ENCODE measurements around the gene ODF2L. TPM values are rescaled to one million over a fixed set of nuclear protein-coding genes. Genes with fewer than 3 reads are reported as not detected.
"Not testable (repeated sequence)": the region's sequence is repeated elsewhere in the genome, so short reads cannot be mapped to it uniquely, and the experiment has no call there.

ODF2L gene
- total RNA-seq, 6 experiments from 2014 or later = 19.6 to 25.6 (median 21.0) TPM

DNA sequence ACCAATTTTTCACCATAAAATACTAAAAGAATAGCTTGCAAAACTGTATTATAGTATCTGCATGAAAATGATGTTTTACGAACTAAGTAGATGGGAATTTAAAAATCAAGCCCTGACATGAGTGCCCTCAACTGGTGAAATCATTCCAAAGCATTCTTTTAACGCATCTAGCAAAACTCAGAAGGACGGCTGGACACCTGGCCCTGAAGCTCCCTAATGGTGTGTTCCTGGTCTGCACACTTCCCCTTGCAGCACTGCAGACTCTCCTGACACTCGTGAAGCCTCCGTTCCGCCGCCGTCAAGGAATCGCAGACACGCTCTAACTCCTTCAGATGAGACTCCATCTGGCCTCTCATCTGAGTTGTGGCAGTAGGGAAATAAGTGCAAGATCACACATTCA lies 39.9 kb downstream of the ODF2L start:
- Mint-ChIP-seq H3K4me1 (ENCODE audit: low read depth) (peaks cover 12% of the 10 kb centered on the region), H3K4me3 (no peak overlapping the region), H3K27ac (no peak overlapping the region), H3K9me3 (no peaks in the 10 kb centered on the region), H3K27me3 (ENCODE audit: insufficient read depth) (no peaks in the 10 kb centered on the region), H3K36me3 (ENCODE audit: low read depth) (peaks cover 15% of the 10 kb centered on the region)
- TF ChIP-seq, protein P1, sequence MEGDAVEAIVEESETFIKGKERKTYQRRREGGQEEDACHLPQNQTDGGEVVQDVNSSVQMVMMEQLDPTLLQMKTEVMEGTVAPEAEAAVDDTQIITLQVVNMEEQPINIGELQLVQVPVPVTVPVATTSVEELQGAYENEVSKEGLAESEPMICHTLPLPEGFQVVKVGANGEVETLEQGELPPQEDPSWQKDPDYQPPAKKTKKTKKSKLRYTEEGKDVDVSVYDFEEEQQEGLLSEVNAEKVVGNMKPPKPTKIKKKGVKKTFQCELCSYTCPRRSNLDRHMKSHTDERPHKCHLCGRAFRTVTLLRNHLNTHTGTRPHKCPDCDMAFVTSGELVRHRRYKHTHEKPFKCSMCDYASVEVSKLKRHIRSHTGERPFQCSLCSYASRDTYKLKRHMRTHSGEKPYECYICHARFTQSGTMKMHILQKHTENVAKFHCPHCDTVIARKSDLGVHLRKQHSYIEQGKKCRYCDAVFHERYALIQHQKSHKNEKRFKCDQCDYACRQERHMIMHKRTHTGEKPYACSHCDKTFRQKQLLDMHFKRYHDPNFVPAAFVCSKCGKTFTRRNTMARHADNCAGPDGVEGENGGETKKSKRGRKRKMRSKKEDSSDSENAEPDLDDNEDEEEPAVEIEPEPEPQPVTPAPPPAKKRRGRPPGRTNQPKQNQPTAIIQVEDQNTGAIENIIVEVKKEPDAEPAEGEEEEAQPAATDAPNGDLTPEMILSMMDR (IDR thresholded peaks at IDR 0.05) = peak; percentile 25; the same call in 1 of the 2 replicates
- DNase-seq = no peak

DNA sequence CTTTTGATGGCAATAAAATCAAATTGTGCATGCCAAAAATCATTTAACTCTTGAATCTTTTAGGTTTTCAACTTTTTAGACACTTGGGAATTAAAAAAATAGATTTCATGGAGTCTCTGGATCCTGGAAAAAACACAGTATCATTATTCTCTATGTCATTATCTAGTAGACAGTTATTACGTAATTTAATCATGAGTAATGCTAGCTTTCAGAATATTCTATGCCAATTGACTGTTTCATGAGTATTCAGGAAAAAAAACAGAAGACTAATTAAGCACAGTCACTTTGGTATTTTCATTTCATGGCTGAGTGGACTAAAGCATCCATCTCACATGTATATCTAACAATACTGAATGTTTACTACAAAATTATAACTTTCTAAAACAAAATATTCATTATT lies 44.0 kb downstream of the ODF2L start:
- DNase-seq = no peak
- H3K4me1 Mint-ChIP-seq (ENCODE audit: low read depth) = peaks cover 13% of the 10 kb centered on the region
- H3K36me3 Mint-ChIP-seq (ENCODE audit: low read depth) = peaks cover 26% of the 10 kb centered on the region
- peaks cover 4% of the 10 kb centered on the region; the same call in 1 of the 2 replicates for H3K9me3 Mint-ChIP-seq
- TF ChIP-seq, protein P1 (IDR thresholded peaks at IDR 0.05) = no peak
- H3K27ac Mint-ChIP-seq = no peak overlapping the region
- H3K4me3 Mint-ChIP-seq = no peak overlapping the region
- no peaks in the 10 kb centered on the region for H3K27me3 Mint-ChIP-seq (ENCODE audit: insufficient read depth)

DNA sequence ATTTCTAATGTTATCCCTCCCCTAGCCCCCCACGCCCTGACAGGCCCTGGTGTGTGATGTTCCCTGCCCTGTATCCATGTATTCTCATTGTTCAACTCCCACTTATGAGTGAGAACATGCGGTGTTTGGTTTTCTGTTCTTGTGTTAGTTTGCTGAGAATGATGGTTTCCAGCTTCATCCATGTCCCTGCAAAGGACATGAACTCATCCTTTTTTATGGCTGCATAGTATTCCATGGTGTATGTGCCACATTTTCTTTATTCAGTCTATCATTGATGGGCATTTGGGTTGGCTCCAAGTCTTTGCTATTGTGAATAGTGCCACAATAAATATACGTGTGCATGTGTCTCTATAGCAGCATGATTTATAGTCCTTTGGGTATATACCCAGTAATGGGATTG lies 45.9 kb downstream of the ODF2L start:
- H3K9me3 Mint-ChIP-seq; H3K27ac Mint-ChIP-seq; H3K4me3 Mint-ChIP-seq; DNase-seq; H3K27me3 Mint-ChIP-seq (ENCODE audit: insufficient read depth): not testable (repeated sequence)
- Mint-ChIP-seq H3K4me1 (ENCODE audit: low read depth) (peaks cover 17% of the 10 kb centered on the region), H3K36me3 (ENCODE audit: low read depth) (peaks cover 38% of the 10 kb centered on the region)

DNA sequence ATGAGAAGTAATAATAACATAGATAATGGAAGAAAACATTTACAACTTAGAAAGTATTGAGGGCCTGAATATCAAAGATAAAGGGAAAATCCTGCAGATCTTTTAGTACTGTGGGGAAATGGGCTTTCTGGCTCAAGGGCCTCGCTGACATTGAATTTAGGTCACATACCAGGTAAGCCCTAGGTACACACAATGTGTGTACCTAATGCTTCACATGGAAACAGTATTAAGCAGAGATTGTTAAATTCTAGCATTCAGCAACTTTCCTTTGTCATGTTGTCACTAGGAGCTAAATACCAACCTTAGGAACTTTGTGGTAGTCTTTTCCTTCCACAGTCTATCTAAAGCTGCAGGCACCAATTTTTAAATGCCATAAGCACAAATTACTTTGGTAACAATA lies 49.7 kb downstream of the ODF2L start:
- H3K27ac Mint-ChIP-seq = no peak overlapping the region
- peaks cover 14% of the 10 kb centered on the region for H3K9me3 Mint-ChIP-seq
- no peak overlapping the region for H3K4me3 Mint-ChIP-seq

DNA sequence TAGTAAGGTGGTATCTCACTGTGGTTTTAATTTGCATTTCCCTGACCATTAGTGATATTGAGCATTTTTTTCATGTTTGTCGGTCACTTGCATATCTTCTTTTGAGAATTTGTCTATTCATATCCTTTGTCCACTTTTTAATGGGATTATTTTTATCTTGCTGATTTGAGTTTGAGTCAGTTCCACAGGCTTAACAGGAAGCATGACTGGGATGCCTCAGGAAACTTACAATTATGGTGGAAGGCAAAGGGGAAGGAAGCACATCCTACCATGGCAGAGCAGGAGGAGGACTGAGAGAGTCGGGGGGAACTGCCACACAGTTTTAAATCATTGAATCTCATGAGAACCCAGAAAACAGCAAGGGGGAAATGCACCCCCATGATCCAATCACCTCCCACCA lies 51.1 kb downstream of the ODF2L start:
- Mint-ChIP-seq H3K4me3 (no peak overlapping the region), H3K27ac (peak overlapping the region; percentile 32; the same call in 1 of the 2 replicates), H3K4me1 (ENCODE audit: low read depth) (peaks cover 10% of the 10 kb centered on the region), H3K9me3 (peaks cover 11% of the 10 kb centered on the region), H3K27me3 (ENCODE audit: insufficient read depth) (no peaks in the 10 kb centered on the region; the same call in 1 of the 2 replicates), H3K36me3 (ENCODE audit: low read depth) (peaks cover 16% of the 10 kb centered on the region)
- DNase-seq = no peak
- TF ChIP-seq, protein P1 (IDR thresholded peaks at IDR 0.05) = no peak

More for the DNA sequence above, 49.7 kb downstream of the ODF2L start:
- TF ChIP-seq, protein P1 (IDR thresholded peaks at IDR 0.05) = no peak
- Mint-ChIP-seq H3K4me1 (ENCODE audit: low read depth) (peaks cover 11% of the 10 kb centered on the region), H3K36me3 (ENCODE audit: low read depth) (peaks cover 29% of the 10 kb centered on the region), H3K27me3 (ENCODE audit: insufficient read depth) (no peaks in the 10 kb centered on the region; the same call in 1 of the 2 replicates)
- DNase-seq = no peak

DNA sequence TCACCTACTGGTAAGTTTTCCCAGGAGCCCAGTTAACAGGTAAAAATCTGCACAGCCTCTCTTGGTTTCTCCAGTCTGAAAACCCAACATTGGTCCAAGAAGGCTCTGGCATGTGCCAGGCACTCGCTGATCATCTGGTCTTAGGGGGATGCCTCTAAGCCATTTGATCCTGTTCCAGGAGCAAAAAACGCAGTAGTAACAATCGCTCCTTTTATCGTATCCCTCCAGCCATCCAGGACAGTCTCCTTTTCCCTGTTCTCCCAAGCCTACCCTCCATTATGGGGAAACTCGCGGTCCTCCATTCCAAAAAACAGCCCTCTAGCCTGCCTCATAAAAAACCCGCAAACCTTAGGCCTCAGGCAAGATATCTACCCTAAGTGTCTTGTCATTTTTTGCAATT lies 56.2 kb downstream of the ODF2L start:
- Mint-ChIP-seq H3K27me3 (ENCODE audit: insufficient read depth) (no peaks in the 10 kb centered on the region; the same call in 1 of the 2 replicates), H3K27ac (no peak overlapping the region), H3K4me1 (ENCODE audit: low read depth) (peaks cover 2% of the 10 kb centered on the region), H3K4me3 (no peak overlapping the region), H3K9me3 (peaks cover 5% of the 10 kb centered on the region), H3K36me3 (ENCODE audit: low read depth) (peaks cover 1% of the 10 kb centered on the region)
- TF ChIP-seq, protein P1 (IDR thresholded peaks at IDR 0.05) = no peak
- no peak for DNase-seq
